D721Med (cell line): ENCODE data around the gene SMIM30.
A peak's percentile ranks its signal among the peaks of the same experiment; 100 is the strongest.

Source experiments
- DNase-seq: peaks from one replicate; pipeline ENCODE4 v3.0.0; 2011; ENCODE audit warnings: low spot score; ENCODE audit not compliant: insufficient read length
- FAIRE-seq: peaks from 2 replicates; lab custom pipeline; 2011; peaks lifted over from hg19 to GRCh38; lab: Jason Lieb, UNC
- TF ChIP-seq, protein P1 (sequence below): IDR thresholded peaks from 2 replicates; pipeline ENCODE4 v1.5.1; 2012; ENCODE audit warnings: mild to moderate bottlenecking, control low read depth; ENCODE audit not compliant: insufficient read depth; ENCODE audit errors: missing control alignments

Gene SMIM30

DNA sequence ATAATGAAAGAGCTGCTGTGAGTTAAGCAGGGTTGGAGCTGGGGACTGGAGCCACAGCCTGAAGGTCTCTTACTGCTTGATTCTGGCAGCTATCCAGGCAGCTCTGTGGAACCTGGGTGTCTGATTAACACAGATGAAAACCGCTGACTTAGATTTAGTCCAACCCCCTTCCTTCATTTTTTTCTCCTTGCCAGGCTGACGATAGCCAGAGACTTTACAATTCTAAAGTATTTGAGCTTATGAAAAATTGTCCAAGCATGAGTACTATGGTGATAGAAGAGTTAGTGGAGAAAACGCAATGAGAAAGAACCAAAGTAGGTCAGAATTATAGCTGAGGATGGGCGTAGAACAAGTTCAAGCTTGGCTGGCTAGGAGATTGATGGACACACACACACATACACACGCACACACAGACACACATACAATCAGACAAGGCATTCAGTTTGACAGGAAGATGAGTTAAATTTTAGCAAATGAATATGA, 18.2 kb downstream of the SMIM30 start:
- TF ChIP-seq, protein P1, sequence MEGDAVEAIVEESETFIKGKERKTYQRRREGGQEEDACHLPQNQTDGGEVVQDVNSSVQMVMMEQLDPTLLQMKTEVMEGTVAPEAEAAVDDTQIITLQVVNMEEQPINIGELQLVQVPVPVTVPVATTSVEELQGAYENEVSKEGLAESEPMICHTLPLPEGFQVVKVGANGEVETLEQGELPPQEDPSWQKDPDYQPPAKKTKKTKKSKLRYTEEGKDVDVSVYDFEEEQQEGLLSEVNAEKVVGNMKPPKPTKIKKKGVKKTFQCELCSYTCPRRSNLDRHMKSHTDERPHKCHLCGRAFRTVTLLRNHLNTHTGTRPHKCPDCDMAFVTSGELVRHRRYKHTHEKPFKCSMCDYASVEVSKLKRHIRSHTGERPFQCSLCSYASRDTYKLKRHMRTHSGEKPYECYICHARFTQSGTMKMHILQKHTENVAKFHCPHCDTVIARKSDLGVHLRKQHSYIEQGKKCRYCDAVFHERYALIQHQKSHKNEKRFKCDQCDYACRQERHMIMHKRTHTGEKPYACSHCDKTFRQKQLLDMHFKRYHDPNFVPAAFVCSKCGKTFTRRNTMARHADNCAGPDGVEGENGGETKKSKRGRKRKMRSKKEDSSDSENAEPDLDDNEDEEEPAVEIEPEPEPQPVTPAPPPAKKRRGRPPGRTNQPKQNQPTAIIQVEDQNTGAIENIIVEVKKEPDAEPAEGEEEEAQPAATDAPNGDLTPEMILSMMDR = no peak
- no peak for DNase-seq
- no peak for FAIRE-seq

DNA sequence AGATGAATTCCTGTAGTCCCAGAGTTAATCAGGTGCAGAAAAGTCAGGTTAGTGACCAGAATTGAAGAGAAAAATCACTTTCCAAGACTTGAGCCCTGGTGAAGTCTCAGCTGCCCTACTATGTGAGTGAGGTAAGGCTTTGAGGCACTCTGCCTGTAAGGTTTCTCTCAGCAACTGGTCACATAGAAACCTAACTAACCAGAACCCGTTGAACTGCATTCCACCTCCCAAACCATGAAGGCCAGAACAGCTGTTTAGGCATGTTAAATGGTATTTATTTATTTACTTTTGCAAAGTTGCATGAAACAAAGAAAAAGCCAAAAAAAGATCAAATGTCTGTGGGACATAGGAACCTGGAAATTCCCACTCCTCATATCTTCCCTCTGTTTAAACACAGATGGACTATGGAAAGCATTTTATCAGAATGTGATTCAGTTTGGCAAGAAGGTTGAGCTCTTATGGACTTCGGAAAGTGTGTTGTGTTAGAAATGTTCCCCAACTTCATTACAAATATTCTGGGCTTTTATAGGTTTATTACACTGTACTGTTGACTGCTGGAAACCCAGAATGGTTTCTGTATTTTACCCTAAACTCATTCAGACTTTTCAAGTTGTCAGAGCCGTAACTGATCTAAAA, 19.0 kb downstream of the SMIM30 start:
- FAIRE-seq (no peak), DNase-seq (no peak)

DNA sequence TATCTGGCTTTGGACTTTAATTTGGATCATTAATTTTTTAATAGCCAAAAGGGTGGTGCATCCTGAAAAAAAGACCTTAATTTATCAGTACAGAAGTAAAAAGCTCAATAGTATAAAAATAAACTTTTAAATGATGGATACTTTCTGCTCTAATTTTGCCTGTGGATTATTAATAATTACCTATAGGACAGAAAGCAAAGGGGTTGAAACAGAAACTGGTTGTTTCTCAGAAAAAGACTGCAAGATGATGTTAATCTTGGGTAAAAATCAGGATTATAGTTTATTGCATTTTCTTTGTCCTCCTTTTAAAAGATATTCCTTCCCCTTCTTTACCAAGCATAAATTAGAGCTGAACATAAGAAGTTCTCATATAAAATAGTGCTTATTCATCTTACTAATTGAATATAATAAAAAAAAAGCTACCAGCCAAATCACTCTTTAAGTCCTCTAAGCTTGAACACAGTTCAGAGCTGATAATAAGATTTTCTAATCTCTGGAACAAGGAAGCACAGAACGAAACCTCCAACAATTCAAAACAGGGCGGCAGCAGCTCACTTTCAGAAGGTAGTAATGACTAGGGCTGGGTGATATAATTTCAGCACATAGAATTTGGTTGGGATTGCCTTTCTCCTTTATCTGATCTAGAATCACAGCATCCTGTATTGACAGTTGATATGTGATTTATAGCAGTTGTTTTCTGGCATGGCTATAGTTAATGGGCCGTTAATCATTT, 23.7 kb downstream of the SMIM30 start:
- no peak for FAIRE-seq

More for the DNA sequence above, 19.0 kb downstream of the SMIM30 start:
- TF ChIP-seq, protein P1 = no peak

DNA sequence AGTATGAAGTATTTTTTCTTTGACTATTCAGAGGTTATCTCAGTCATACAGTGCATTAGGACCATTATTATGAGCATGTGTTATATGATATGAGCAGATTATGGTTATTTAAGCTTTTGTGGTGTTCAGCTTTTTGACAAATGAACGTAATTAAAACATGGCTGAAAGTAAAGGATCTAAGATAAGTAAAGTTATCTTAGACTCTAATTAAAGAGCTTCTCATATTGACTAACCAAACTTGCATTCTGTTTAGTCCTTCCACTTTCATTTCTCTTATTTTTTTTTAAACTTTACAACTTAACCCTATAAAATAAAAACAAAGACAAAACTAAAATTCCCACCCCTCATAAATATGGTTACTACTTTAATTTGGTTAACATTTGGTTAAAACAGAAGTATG, 24.8 kb downstream of the SMIM30 start:
- TF ChIP-seq, protein P1 = no peak
- FAIRE-seq = peak; percentile 68
- no peak for DNase-seq

More for the DNA sequence above, 23.7 kb downstream of the SMIM30 start:
- no peak for DNase-seq
- TF ChIP-seq, protein P1 = no peak

DNA sequence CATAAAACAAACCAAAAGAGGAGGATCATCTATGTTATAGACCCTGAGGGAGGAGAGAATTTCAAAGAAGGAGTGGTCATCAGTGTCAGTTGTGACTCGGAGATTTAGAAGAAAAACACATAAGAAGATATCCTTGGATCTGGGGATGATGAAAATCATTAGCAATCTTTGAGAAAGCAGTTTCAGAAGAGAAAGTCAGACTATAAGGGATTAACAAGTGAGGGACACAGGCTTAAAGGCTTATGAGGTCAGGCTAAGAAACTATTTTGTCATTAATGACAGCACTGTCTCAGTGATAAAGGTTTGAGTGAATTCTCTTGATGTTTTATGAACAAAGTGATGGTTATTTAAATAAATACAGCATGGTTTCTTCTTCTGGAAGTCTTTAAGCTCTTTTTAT, 25.6 kb downstream of the SMIM30 start:
- TF ChIP-seq, protein P1 = no peak
- FAIRE-seq = peak; percentile 95
- DNase-seq = no peak

DNA sequence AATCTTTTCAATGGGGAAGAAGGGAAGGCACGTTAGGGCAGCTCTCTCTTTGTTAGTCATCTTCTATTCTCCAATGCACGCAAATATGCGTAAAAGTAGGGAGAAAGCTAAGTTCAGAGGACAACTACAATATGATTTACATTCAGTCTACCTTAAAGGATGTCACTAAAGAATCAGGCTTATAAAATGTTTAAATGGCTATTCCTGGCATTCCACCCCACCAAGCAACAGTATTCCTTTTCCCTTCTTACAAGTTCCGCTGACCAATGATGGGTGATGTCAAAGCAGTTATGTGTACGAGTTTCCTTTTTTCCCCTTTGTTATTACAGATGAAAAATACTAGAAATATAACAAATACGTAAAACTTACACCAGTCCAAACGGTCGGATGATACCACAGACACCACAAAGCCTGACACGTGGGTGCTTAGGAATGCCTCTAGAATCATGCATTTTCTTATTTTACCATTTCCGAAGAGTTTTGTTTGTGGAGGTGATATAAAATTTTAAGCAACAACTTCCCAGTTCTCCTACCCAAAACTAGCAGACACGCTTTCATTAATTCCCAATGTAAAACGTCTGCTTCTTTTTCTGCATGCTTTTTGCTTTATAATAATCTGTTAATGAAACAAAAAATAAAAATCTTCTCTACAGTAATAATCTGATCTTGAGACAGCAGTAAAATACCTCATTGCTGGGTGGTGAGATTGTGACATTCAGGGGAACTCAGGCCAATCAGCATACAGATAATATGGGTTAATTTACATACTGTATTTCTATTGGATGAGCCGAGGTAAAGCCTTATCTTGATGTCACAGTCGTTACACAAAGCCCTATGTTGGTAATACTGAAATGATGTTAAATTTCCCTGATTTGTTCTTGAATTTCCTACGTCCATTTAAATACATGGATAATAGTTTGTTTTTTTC, 31.0 kb downstream of the SMIM30 start:
- no peak for DNase-seq
- TF ChIP-seq, protein P1 = no peak
- peak; percentile 74 for FAIRE-seq
